BJ (cell line): ENCODE data around the gene RRP1. TPM values are rescaled to one million over a fixed set of nuclear protein-coding genes. Genes with fewer than 3 reads are reported as not detected.

Experiments
- CTCF ChIA-PET: fragments of 350-600 bp; formaldehyde crosslinking; extraction: SDS; loops from one replicate; lab custom pipeline; 2021; ENCODE audit warnings: antibody characterized with exemption, inconsistent platforms; lab: Yijun Ruan, JAX
- POLR2A ChIA-PET: fragments of 300-600 bp; sonication (Branson Sonifier 250); formaldehyde crosslinking; extraction: SDS; loops from one replicate; lab custom pipeline; 2021; ENCODE audit warnings: antibody characterized with exemption; lab: Charles Lee
- DNase-seq: peaks from one replicate; pipeline ENCODE4 v3.0.0-alpha.2; 2011; ENCODE audit warnings: low read depth
- H3K27me3 ChIP-seq: 2 replicates; pipeline ENCODE4 v1.6.0; 2011; ENCODE audit warnings: low read length; ENCODE audit not compliant: control insufficient read depth, insufficient read depth
- H3K36me3 ChIP-seq: 2 replicates; pipeline ENCODE4 v1.5.1; 2011; ENCODE audit warnings: low read length; ENCODE audit not compliant: control insufficient read depth, insufficient read depth
- H3K4me3 ChIP-seq: 2 replicates; pipeline ENCODE4 v1.5.1; 2011; ENCODE audit warnings: low read depth, mild to moderate bottlenecking, control low read depth, low read length
- polyA plus RNA-seq: library from polyadenylated mRNA; depleted of rRNA; stranded (reverse); fragments of >200 nt; gene quantifications from 2 replicates; pipeline ENCODE4 v1.2.3, GENCODE V29; 2011
- TF ChIP-seq, protein P1 (sequence below): IDR thresholded peaks from 2 replicates; pipeline ENCODE4 v1.5.1; 2011; ENCODE audit warnings: low read depth, mild to moderate bottlenecking, control low read depth, inconsistent platforms, low read length, moderate library complexity; ENCODE audit not compliant: insufficient read depth

Gene RRP1
- polyA plus RNA-seq, 1 experiment: 14.4 TPM

DNA sequence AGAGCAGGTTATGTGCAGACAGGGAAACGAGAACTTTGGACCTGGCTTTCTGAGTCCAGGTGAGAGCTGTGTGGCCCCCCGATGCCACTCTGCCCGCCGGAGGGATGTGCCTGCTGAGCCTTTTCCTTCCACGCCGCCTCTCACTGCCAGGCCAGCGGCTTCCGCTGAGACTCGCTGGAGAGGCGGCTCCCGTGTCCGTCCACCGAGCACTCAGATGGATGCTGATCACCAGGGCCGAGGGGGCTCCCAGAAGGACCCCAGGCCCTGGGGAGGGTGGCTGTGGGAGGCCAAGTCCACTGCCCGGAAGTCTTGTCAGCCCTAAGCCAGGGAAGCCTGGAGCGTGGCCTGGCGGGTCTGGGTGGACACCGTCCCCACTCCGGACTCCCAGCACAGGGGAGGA is 29.7 kb upstream of the RRP1 start:
- Histone ChIP-seq H3K27me3 (no peaks in the 10 kb centered on the region), H3K4me3 (no peak overlapping the region), H3K36me3 (peaks cover 40% of the 10 kb centered on the region)
- DNase-seq: no peak
- TF ChIP-seq, protein P1, sequence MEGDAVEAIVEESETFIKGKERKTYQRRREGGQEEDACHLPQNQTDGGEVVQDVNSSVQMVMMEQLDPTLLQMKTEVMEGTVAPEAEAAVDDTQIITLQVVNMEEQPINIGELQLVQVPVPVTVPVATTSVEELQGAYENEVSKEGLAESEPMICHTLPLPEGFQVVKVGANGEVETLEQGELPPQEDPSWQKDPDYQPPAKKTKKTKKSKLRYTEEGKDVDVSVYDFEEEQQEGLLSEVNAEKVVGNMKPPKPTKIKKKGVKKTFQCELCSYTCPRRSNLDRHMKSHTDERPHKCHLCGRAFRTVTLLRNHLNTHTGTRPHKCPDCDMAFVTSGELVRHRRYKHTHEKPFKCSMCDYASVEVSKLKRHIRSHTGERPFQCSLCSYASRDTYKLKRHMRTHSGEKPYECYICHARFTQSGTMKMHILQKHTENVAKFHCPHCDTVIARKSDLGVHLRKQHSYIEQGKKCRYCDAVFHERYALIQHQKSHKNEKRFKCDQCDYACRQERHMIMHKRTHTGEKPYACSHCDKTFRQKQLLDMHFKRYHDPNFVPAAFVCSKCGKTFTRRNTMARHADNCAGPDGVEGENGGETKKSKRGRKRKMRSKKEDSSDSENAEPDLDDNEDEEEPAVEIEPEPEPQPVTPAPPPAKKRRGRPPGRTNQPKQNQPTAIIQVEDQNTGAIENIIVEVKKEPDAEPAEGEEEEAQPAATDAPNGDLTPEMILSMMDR: no peak
- ChIA-PET CTCF (no interaction called here), POLR2A (no interaction called here)

DNA sequence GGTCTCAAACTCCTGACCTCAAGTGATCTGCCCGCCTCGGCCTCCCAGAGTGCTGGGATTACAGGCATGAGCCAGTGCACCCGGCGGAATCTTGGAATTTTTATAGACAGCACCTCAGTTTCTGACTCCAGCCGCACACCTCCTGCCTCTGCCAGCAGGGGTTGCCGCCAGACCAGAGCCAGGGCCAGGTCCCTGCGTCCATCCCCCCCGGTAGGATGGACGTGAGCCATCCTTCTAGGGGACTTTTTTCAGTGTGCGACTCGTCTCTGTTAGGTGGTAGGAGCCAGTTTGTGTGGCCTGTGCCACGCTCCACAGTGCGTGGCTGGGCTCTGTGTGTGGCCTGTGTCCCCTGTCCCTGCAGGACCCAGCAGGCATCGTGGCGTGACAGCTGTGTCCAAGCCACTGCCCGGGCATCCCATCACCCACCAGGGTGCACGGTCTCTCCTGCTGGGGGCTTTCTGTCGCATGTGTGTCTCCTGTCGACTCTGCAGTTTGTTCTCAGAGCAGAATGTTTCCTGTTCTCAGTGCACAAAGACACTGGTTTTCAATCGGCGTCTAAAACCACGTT is 28.9 kb upstream of the RRP1 start:
- no peaks in the 10 kb centered on the region for H3K27me3 ChIP-seq
- H3K36me3 ChIP-seq: peaks cover 36% of the 10 kb centered on the region
- ChIA-PET CTCF (no interaction called here), POLR2A (no interaction called here)
- DNase-seq: no peak
- no peak overlapping the region for H3K4me3 ChIP-seq
- TF ChIP-seq, protein P1: no peak

- ChIA-PET POLR2A (no interaction called here), CTCF (no interaction called here)
- Histone ChIP-seq H3K27me3 (no peaks in the 10 kb centered on the region), H3K36me3 (peaks cover 24% of the 10 kb centered on the region), H3K4me3 (no peak overlapping the region)
- no peak for DNase-seq
- TF ChIP-seq, protein P1: no peak
Measured at GRCh38 chr21:43761886-43762285, 27.5 kb upstream of the RRP1 start.

- DNase-seq: no peak
- TF ChIP-seq, protein P1: no peak
- Histone ChIP-seq H3K36me3 (peaks cover 24% of the 10 kb centered on the region), H3K27me3 (no peaks in the 10 kb centered on the region), H3K4me3 (no peak overlapping the region)
- ChIA-PET CTCF (no interaction called here), POLR2A (no interaction called here)
Measured at GRCh38 chr21:43762303-43763128, 26.9 kb upstream of the RRP1 start.

GRCh38 chr21:43763901-43764523 is 25.4 kb upstream of the RRP1 start:
- POLR2A ChIA-PET: no interaction called here
- no peak for DNase-seq
- H3K4me3 ChIP-seq: no peak overlapping the region
- H3K36me3 ChIP-seq: peaks cover 23% of the 10 kb centered on the region
- TF ChIP-seq, protein P1: no peak
- CTCF ChIA-PET: no interaction called here
- no peaks in the 10 kb centered on the region for H3K27me3 ChIP-seq
